Measurements from ENCODE around the gene SLC44A5.

The SLC44A5 gene

DNA sequence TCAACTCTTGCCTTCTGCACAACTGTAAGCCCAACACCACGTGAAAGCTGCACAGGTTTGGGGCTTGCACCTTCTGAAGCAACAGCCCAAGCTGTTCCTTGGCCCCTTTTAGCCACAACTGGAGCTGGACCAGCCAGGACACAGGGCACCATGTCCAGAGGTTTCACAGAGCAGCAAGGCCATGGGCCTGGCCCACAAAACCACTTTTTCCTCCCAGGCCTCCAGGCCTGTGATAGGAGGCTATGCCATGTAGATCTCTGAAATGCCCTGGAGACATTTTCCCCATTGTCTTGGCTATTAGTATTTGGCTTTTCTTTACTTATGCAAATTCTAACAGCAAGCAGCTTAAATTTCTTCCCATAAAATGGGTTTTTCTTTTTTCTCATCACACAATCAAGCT, 126.1 kb downstream of the SLC44A5 start:
- no peak for TF ChIP-seq CTCF (IDR thresholded peaks at IDR 0.05)

GRCh38 chr1:75482951-75483350, 128.0 kb downstream of the SLC44A5 start:
- TF ChIP-seq CTCF (IDR thresholded peaks at IDR 0.05), result no peak

DNA sequence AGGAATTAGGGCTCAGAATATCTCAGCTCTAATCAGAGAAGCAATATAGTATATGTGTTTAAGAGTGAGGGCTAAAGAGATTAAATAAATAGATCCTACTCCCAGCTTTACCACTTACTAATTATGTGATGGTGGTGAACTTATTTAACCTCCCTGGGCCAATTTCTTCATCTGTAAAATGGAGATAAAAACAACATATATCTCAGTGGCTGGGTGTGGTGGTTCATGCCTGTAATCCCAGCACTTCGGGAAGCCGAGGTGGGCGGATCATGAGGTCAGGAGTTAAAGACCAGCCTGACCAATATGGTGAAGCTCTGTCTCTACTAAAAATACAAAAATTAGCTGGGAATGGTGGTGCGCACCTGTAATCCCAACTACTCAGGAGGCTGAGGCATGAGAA, 135.2 kb downstream of the SLC44A5 start:
- TF ChIP-seq CTCF (IDR thresholded peaks at IDR 0.05), result no peak

DNA sequence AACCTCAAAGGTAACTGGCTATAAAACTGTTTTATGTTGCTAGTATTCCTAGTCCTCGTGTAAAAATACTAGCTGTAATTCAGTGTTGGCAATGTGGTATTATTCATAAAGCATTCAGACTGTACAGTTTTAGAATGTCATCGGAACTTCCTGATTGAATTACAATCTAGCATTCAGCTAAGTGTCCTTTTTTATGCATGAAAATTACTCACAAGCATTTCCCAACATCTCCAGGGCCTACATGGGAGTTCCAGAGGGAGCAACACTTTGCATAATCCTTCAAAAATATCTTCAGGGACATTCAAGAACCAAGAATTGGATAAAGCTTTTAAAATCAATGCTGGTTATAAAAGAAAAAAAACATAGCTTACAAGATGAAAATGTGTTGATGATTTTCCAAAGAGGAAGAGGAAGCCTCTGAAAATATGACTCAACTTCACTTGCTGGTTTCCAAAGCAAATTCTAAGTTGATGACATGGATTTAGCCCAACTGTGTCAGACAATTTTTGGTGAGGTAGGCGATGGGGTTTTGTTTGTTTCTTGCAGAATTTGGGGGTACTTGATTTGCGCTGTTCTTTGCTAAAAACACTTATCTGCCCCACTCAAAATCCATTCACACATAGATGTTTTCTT, 137.8 kb downstream of the SLC44A5 start:
- no peak for TF ChIP-seq CTCF (IDR thresholded peaks at IDR 0.05)

DNA sequence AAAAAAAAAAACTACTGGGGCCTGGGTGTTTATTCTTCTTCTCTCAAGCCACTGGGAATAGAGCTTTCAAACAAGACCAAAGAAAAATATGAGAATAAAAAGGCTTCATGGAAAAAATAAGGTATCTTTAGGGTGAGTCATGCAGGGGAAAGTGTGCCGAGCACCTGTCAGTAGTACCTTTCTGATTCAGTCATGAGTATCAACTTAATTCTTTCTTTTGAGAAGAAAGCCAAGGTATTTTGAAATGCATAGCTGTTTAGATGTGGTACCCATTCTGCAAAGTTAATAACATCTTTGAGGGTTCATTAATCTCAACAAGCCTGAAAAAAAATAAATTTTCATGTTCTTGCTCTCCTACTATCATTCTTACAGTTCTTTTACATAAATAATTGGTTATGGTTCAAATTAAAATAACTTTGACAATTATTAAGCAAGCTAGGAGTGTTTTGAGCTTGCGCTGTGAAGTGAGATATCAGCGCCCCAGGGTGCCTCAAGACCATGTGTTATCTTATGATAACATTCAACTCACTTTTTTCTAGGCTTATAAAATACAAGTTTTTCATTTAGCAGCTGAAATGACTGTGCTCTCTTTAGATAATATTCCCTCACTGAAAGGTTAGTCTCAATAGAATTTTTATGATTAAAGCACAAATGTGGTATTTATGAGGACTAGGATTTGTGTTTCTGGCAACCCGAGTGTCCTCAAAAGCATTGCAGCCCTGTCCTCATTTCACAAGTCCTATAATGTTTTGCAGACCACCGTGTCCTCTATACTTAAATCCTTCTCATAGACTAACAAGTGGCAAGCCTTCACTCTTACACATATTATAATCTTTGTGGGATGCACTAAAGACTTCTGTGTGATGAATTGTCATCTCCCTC, 138.6 kb downstream of the SLC44A5 start:
- no peak for TF ChIP-seq CTCF (IDR thresholded peaks at IDR 0.05)

DNA sequence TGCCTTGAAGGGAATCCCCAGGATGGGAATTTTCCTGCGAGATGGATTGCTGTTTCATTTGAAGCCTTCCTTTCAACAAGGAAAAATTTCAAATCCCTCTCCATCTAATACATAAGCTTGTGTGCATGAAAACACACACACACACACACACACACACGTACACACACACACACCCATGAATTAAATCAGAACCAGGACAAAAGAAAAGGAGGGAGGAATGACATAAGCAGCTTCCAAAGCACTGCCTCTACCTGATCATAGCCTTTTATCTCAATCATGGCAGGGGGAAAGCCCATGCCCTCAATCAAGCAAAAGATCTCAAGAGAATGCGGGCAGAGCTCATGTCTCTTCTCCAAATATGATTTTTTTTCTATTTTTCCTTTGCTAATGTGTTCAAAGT, 139.7 kb downstream of the SLC44A5 start:
- TF ChIP-seq CTCF (IDR thresholded peaks at IDR 0.05), result no peak

DNA sequence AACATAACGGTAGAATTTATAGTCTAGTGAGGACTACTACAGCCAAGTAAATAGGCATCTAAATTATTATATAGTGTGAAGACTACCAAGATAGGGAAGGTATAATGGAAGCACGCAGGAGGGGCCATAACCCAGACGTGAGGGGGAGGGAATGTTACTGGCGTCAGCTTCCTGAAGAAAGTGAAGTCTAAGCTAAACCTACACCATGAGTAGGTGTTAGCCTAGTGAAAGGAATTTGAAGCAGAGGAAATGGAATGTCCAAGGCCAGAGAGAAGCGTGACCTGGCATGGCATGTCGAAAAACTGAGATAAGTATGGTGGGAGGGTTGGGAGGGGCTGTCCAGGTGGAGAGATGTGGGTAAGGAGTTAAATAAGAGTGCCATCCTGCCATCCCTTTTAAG, 140.5 kb downstream of the SLC44A5 start:
- no peak for TF ChIP-seq CTCF (IDR thresholded peaks at IDR 0.05)

Measured in LNCAP (cell line).